ENCODE data around the gene IL1R2. TPM values are rescaled to one million over a fixed set of nuclear protein-coding genes. Genes with fewer than 3 reads are reported as not detected.

Gene IL1R2
- total and polyA plus RNA-seq, 2 of the 13 experiments (the other 11 are each of a cell fraction or from before 2014, with no cell fraction given): 3.6 to 7.3 TPM

DNA sequence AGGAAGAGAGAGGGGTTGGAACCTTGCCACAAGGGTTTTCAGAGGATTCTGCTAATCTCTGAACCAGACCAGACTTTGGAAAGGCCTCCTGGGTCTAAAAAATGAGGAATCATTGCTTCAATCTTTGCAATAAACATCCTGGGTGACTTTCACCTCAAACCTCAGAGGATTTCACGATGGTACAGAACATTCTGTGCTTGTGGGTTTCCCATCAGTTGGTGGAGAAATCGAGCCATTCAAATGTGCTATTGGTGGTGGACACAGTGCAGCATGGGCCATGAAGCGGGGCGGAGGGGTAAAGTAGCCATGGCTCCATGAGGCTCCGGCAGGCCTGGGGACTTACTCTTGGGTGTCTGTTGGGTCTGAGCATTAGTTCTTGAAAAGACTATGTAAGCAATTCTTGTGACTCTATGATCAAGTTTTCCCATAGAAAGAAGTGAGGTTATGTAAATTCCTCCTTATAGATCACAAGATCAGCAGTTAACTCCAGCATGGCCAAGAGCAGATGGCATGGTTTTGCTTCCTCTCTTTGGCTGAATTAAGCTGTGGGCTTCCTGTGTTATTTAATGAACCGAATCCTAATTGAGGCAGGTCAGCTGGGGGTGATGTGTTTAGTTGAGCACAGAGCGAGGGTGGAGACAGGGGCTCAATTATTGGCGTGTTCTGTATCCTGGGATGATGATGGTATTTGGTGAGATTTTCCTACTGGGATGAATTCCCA, 1.9 kb upstream of the IL1R2 start:
- no peak for TF ChIP-seq ZNF782 (CRISPR knock-in tag; IDR thresholded peaks at IDR 0.05; ENCODE audit: borderline replicate concordance)
- TF ChIP-seq KAT2B (IDR thresholded peaks at IDR 0.05; ENCODE audit: borderline replicate concordance, low read depth, low read length): no peak
- TF ChIP-seq MAFK (conservative IDR thresholded peaks at IDR 0.05 in 1 of 2, IDR thresholded peaks at IDR 0.05 in 1 of 2; ENCODE audit: low read length in 2 of 2): peak; percentile 31 to 32; a peak in 2 of 4 replicates
- TF ChIP-seq ZNF557 (CRISPR knock-in tag; IDR thresholded peaks at IDR 0.05): no peak
- TF ChIP-seq, protein P1, sequence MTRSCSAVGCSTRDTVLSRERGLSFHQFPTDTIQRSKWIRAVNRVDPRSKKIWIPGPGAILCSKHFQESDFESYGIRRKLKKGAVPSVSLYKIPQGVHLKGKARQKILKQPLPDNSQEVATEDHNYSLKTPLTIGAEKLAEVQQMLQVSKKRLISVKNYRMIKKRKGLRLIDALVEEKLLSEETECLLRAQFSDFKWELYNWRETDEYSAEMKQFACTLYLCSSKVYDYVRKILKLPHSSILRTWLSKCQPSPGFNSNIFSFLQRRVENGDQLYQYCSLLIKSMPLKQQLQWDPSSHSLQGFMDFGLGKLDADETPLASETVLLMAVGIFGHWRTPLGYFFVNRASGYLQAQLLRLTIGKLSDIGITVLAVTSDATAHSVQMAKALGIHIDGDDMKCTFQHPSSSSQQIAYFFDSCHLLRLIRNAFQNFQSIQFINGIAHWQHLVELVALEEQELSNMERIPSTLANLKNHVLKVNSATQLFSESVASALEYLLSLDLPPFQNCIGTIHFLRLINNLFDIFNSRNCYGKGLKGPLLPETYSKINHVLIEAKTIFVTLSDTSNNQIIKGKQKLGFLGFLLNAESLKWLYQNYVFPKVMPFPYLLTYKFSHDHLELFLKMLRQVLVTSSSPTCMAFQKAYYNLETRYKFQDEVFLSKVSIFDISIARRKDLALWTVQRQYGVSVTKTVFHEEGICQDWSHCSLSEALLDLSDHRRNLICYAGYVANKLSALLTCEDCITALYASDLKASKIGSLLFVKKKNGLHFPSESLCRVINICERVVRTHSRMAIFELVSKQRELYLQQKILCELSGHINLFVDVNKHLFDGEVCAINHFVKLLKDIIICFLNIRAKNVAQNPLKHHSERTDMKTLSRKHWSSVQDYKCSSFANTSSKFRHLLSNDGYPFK (CRISPR knock-in tag; IDR thresholded peaks at IDR 0.05; ENCODE audit: borderline replicate concordance): no peak
- Histone ChIP-seq H3K79me2 (ENCODE audit: insufficient read depth, low read length) (no peaks in the 10 kb centered on the region), H3K9ac (ENCODE audit: insufficient read depth, low read depth, low read length) (no peak overlapping the region), H4K20me1 (ENCODE audit: insufficient read depth, low read length) (no peaks in the 10 kb centered on the region), H3K9me3 (ENCODE audit: low read length) (no peaks in the 10 kb centered on the region), H3K4me2 (ENCODE audit: low read depth, low read length) (no peak overlapping the region), H2AFZ (ENCODE audit: low read length) (no peak overlapping the region), H3K27me3 (ENCODE audit: control insufficient read depth in 1 of 2, insufficient read depth in 2 of 2, low read length in 2 of 2) (peaks cover 0 to 45% of the 10 kb centered on the region in 2 experiments; a peak in 3 of 5 replicates), H3K4me3 (replicated peaks in 1 of 3; ENCODE audit: insufficient read depth in 1 of 3, low read depth in 2 of 3, low read length in 3 of 3) (no peak overlapping the region), H3K4me1 (ENCODE audit: insufficient read depth, low read length) (peaks cover 44% of the 10 kb centered on the region), H3K27ac (ENCODE audit: extremely low read length, insufficient read depth, low read length) (no peak overlapping the region), H3K36me3 (replicated peaks in 1 of 2; ENCODE audit: control insufficient read depth in 1 of 2, insufficient read depth in 2 of 2, low read length in 2 of 2) (no peaks in the 10 kb centered on the region)
- no peak for ATAC-seq
- intact Hi-C loops (cut with micrococcal nuclease; ENCODE audit: unreplicated experiment): loop anchor here (5.0 to 10.0 kb wide), 2 partner anchors 55 to 88 kb away; no protein-coding TSS in a partner anchor
- no TSS peak for BruUV-seq (replicated peaks)
- in situ Hi-C loops (cut with HindIII; ENCODE audit: extremely low pct_ligation_motif_present, low pct_unique_long_range_greater_than_20kb): loop anchor here (10.0 kb wide), 1 partner anchor 365 kb away; the partner anchor contains the start of gene IL18R1
- no peak for FAIRE-seq
- POLR2A ChIA-PET: interaction anchor here (5.0 kb wide), 1 partner anchor 9 kb away, joined by 58 read pairs; no protein-coding TSS in a partner anchor
- CTCF ChIA-PET (ENCODE audit: low intra/inter-chr PET ratio, low total read pairs): no interaction called here
- no peak for DNase-seq (ENCODE audit: low spot score)
- 75% methylated on average over 8 of the region's 8 CpGs for WGBS (ENCODE audit: low lambda C conversion rate)
